Measurements from ENCODE around the gene MEA1.

GRCh38 chr6:42971746-42972327 lies 41.9 kb downstream of the MEA1 start:
- no peak for TF ChIP-seq CTCF (IDR thresholded peaks at IDR 0.05)
- no peak for TF ChIP-seq POLR2A (IDR thresholded peaks at IDR 0.05)
- no peak for TF ChIP-seq POLR2AphosphoS5 (IDR thresholded peaks at IDR 0.05)
- no peak for TF ChIP-seq EP300 (IDR thresholded peaks at IDR 0.05)
